ENCODE results near the gene DSE.

The DSE gene

DNA sequence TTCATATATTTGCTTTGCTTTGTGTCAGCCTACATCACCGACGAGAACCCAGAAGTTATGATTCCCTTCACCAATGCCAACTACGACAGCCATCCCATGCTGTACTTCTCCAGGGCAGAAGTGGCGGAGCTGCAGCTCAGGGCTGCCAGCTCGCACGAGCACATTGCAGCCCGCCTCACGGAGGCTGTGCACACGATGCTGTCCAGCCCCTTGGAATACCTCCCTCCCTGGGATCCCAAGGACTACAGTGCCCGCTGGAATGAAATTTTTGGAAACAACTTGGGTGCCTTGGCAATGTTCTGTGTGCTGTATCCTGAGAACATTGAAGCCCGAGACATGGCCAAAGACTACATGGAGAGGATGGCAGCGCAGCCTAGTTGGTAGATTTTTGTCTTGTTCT lies 28.5 kb downstream of the DSE start:
- H3K27ac ChIP-seq (ENCODE audit: low read depth, low read length) = no peak overlapping the region
- no peak overlapping the region for H3K4me3 ChIP-seq (ENCODE audit: insufficient read depth, low read length, poor library complexity, severe bottlenecking)
- no peaks in the 10 kb centered on the region for H3K9me2 ChIP-seq (replicated peaks; ENCODE audit: insufficient read depth, low read length)
- no peak overlapping the region for H3K4me2 ChIP-seq (ENCODE audit: low read depth, low read length, poor library complexity, severe bottlenecking)
- TF ChIP-seq, protein P1, sequence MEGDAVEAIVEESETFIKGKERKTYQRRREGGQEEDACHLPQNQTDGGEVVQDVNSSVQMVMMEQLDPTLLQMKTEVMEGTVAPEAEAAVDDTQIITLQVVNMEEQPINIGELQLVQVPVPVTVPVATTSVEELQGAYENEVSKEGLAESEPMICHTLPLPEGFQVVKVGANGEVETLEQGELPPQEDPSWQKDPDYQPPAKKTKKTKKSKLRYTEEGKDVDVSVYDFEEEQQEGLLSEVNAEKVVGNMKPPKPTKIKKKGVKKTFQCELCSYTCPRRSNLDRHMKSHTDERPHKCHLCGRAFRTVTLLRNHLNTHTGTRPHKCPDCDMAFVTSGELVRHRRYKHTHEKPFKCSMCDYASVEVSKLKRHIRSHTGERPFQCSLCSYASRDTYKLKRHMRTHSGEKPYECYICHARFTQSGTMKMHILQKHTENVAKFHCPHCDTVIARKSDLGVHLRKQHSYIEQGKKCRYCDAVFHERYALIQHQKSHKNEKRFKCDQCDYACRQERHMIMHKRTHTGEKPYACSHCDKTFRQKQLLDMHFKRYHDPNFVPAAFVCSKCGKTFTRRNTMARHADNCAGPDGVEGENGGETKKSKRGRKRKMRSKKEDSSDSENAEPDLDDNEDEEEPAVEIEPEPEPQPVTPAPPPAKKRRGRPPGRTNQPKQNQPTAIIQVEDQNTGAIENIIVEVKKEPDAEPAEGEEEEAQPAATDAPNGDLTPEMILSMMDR (IDR thresholded peaks at IDR 0.05; ENCODE audit: insufficient read depth, low read length, poor library complexity, severe bottlenecking) = no peak
- no peak for TF ChIP-seq EZH2phosphoT487 (conservative IDR thresholded peaks at IDR 0.05; ENCODE audit: low read length)
- no peaks in the 10 kb centered on the region for H3K36me3 ChIP-seq (ENCODE audit: low read length)
- H3K27me3 ChIP-seq (ENCODE audit: low read length) = no peaks in the 10 kb centered on the region
- no peaks in the 10 kb centered on the region for H3K9me3 ChIP-seq (ENCODE audit: insufficient read depth, low read length)
- no peaks in the 10 kb centered on the region for H4K20me1 ChIP-seq (ENCODE audit: low read depth, low read length)
- H3K79me2 ChIP-seq (ENCODE audit: insufficient read depth, low read length) = no peaks in the 10 kb centered on the region
- H3K9ac ChIP-seq (ENCODE audit: low read length) = no peak overlapping the region
- no peak overlapping the region for H2AFZ ChIP-seq (ENCODE audit: low read depth, low read length, severe bottlenecking)
- H3F3A ChIP-seq (ENCODE audit: insufficient read depth) = no peaks in the 10 kb centered on the region

GRCh38 chr6:116400328-116400727 lies 29.6 kb downstream of the DSE start:
- no peak overlapping the region for H2AFZ ChIP-seq (ENCODE audit: low read depth, low read length, severe bottlenecking)
- TF ChIP-seq EZH2phosphoT487 (conservative IDR thresholded peaks at IDR 0.05; ENCODE audit: low read length) = no peak
- TF ChIP-seq, protein P1 (IDR thresholded peaks at IDR 0.05; ENCODE audit: insufficient read depth, low read length, poor library complexity, severe bottlenecking) = no peak
- H3K4me2 ChIP-seq (ENCODE audit: low read depth, low read length, poor library complexity, severe bottlenecking) = no peak overlapping the region
- no peaks in the 10 kb centered on the region for H3K9me2 ChIP-seq (replicated peaks; ENCODE audit: insufficient read depth, low read length)
- no peak overlapping the region for H3K4me3 ChIP-seq (ENCODE audit: insufficient read depth, low read length, poor library complexity, severe bottlenecking)
- no peaks in the 10 kb centered on the region for H3K9me3 ChIP-seq (ENCODE audit: insufficient read depth, low read length)
- no peaks in the 10 kb centered on the region for H3F3A ChIP-seq (ENCODE audit: insufficient read depth)
- no peaks in the 10 kb centered on the region for H3K27me3 ChIP-seq (ENCODE audit: low read length)
- H3K79me2 ChIP-seq (ENCODE audit: insufficient read depth, low read length) = no peaks in the 10 kb centered on the region
- H3K27ac ChIP-seq (ENCODE audit: low read depth, low read length) = no peak overlapping the region
- no peaks in the 10 kb centered on the region for H4K20me1 ChIP-seq (ENCODE audit: low read depth, low read length)
- H3K9ac ChIP-seq (ENCODE audit: low read length) = no peak overlapping the region
- no peaks in the 10 kb centered on the region for H3K36me3 ChIP-seq (ENCODE audit: low read length)

DNA sequence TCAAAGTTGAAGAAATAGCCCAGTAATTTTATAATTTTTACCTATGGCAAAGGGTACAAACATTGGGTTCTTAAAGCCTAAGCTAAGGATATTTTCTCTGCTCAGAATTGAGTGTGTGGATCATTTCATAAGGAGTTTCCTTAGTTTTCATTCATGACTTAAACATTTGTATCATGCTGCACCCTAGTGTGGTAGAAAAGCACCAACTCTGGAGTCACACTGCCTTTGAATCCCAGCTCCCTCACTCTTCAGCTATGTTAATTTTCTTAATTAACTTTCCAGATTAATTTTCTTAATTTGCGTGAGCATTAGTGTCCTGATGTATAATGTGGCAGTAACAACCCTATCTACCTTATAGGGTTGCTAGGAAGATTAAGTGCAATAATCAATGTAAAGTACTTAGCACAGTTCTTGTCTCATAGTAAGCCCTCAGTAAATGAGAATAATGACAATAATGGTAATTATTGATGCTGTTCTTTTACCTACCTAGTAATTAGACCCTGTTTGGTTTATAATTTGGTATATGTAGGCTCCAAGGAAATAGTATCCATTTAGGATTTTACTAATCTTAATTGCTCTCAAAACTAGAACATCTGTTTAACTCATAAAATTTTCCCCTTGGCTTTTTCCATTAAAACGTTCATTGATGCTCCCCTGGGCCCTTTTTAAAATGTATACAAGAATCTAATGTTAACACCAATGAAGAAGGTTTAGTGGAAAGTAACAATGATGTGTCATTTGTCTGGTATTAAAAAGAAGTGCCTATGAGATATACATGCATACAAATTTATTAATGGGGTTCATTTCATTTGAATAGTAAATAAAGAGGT lies 31.6 kb downstream of the DSE start:
- Histone ChIP-seq H3K9ac (ENCODE audit: low read length) (no peak overlapping the region), H3K36me3 (ENCODE audit: low read length) (no peaks in the 10 kb centered on the region), H3F3A (ENCODE audit: insufficient read depth) (no peaks in the 10 kb centered on the region), H2AFZ (ENCODE audit: low read depth, low read length, severe bottlenecking) (no peak overlapping the region), H3K4me2 (ENCODE audit: low read depth, low read length, poor library complexity, severe bottlenecking) (no peak overlapping the region), H4K20me1 (ENCODE audit: low read depth, low read length) (no peaks in the 10 kb centered on the region), H3K9me2 (replicated peaks; ENCODE audit: insufficient read depth, low read length) (no peaks in the 10 kb centered on the region), H3K27me3 (ENCODE audit: low read length) (no peaks in the 10 kb centered on the region), H3K9me3 (ENCODE audit: insufficient read depth, low read length) (no peaks in the 10 kb centered on the region), H3K79me2 (ENCODE audit: insufficient read depth, low read length) (no peaks in the 10 kb centered on the region), H3K27ac (ENCODE audit: low read depth, low read length) (no peak overlapping the region), H3K4me3 (ENCODE audit: insufficient read depth, low read length, poor library complexity, severe bottlenecking) (no peak overlapping the region)
- TF ChIP-seq, protein P1 (IDR thresholded peaks at IDR 0.05; ENCODE audit: insufficient read depth, low read length, poor library complexity, severe bottlenecking) = no peak
- TF ChIP-seq EZH2phosphoT487 (conservative IDR thresholded peaks at IDR 0.05; ENCODE audit: low read length) = no peak
